GM23338 (cell line): Measurements from ENCODE around the gene SRPK2. TPM values are rescaled to one million over a fixed set of nuclear protein-coding genes. Genes with fewer than 3 reads are reported as not detected.
"Not testable (repeated sequence)": the region's sequence is repeated elsewhere in the genome, so short reads cannot be mapped to it uniquely, and the experiment has no call there.

Experiments used
- ATAC-seq: fragments of 200-7000 bp; cut with Tn5 transposase; 3 replicates; pipeline ENCODE4 v1.9.1; 2020
- DNase-seq: peaks from one replicate; pipeline ENCODE4 v3.0.0-alpha.2; 2015; ENCODE audit warnings: low spot score
- H2AFZ ChIP-seq: fragments of 200-600 bp; sonication (generic); 2 replicates; pipeline ENCODE4 v1.8.0; 2016; ENCODE audit warnings: antibody characterized with exemption, mild to moderate bottlenecking, moderate library complexity
- H3F3A ChIP-seq: fragments of 200-600 bp; sonication (generic); replicated peaks from 2 replicates; pipeline ENCODE4 v1.8.0; 2017; ENCODE audit warnings: antibody characterized with exemption, mixed run types, low read depth
- H3K27ac ChIP-seq: fragments of 200-600 bp; sonication (generic); 2 replicates; pipeline ENCODE4 v1.6.1; 2016; ENCODE audit warnings: low read depth
- H3K27me3 ChIP-seq: fragments of 200-600 bp; sonication (generic); 2 replicates; pipeline ENCODE4 v1.8.0; 2016; ENCODE audit warnings: mild to moderate bottlenecking, mixed run types, moderate library complexity; ENCODE audit not compliant: insufficient read depth
- H3K36me3 ChIP-seq: fragments of 200-600 bp; sonication (generic); 2 replicates; pipeline ENCODE4 v1.8.0; 2016; ENCODE audit warnings: mild to moderate bottlenecking; ENCODE audit not compliant: insufficient read depth
- H3K4me1 ChIP-seq: fragments of 200-600 bp; sonication (generic); 2 replicates; pipeline ENCODE4 v1.8.0; 2016; ENCODE audit warnings: mild to moderate bottlenecking, moderate library complexity; ENCODE audit not compliant: insufficient read depth
- H3K4me2 ChIP-seq: fragments of 200-600 bp; sonication (generic); 2 replicates; pipeline ENCODE4 v1.7.1; 2017; ENCODE audit warnings: mixed run types
- H3K4me3 ChIP-seq: fragments of 200-600 bp; sonication (generic); 2 replicates; pipeline ENCODE4 v1.6.1; 2016; ENCODE audit warnings: mixed run types
- H3K79me2 ChIP-seq: fragments of 200-600 bp; sonication (generic); replicated peaks from 2 replicates; pipeline ENCODE4 v1.8.0; 2017; ENCODE audit warnings: mild to moderate bottlenecking; ENCODE audit not compliant: insufficient read depth
- H3K9me2 ChIP-seq: fragments of 200-600 bp; sonication (generic); 2 replicates; pipeline ENCODE4 v1.8.0; 2017; ENCODE audit not compliant: insufficient read depth
- H4K20me1 ChIP-seq: fragments of 200-600 bp; sonication (generic); replicated peaks from 2 replicates; pipeline ENCODE4 v1.8.0; 2017; ENCODE audit warnings: mild to moderate bottlenecking; ENCODE audit not compliant: insufficient read depth
- H3K27ac Mint-ChIP-seq: 2 replicates; pipeline ENCODE4 v1.8.0; 2020; ENCODE audit warnings: inconsistent platforms, mild to moderate bottlenecking, moderate library complexity, mixed read lengths
- H3K27me3 Mint-ChIP-seq: 3 replicates; pipeline ENCODE4 v1.8.0; 2022; ENCODE audit warnings: low read depth, mild to moderate bottlenecking, moderate library complexity, mixed read lengths, inconsistent platforms; ENCODE audit not compliant: insufficient read depth, poor library complexity
- H3K36me3 Mint-ChIP-seq: 3 replicates; pipeline ENCODE4 v1.8.0; 2021; ENCODE audit warnings: low read depth, mild to moderate bottlenecking, inconsistent platforms, moderate library complexity, mixed read lengths
- H3K4me1 Mint-ChIP-seq: 3 replicates; pipeline ENCODE4 v1.8.0; 2020; ENCODE audit warnings: mild to moderate bottlenecking, inconsistent platforms, mixed read lengths
- H3K4me3 Mint-ChIP-seq: 3 replicates; pipeline ENCODE4 v1.8.0; 2021; ENCODE audit warnings: moderate library complexity, mild to moderate bottlenecking, inconsistent platforms, mixed read lengths
- H3K9me3 Mint-ChIP-seq: 3 replicates; pipeline ENCODE4 v1.8.0; 2020; ENCODE audit warnings: moderate library complexity, mild to moderate bottlenecking, inconsistent platforms, mixed read lengths
- CTCF ChIP-seq, 2 experiments: fragments of 200-600 bp in 1 of 2; sonication (generic) in 1 of 2; conservative IDR thresholded peaks; 2 replicates each; pipeline versions ENCODE4 v1.5.1 to v1.6.1; 2016 to 2017; ENCODE audit warnings: antibody characterized with exemption in 2 of 2, low read depth in 2 of 2, mild to moderate bottlenecking in 2 of 2, moderate library complexity in 1 of 2
- ETS1 ChIP-seq: IDR thresholded peaks from 2 replicates; pipeline ENCODE4 v1.6.1; 2016; ENCODE audit warnings: antibody characterized with exemption
- EZH2phosphoT487 ChIP-seq: fragments of 200-600 bp; sonication (generic); IDR thresholded peaks from one replicate; pipeline ENCODE4 v1.8.1; 2018; ENCODE audit warnings: antibody characterized with exemption; ENCODE audit not compliant: unreplicated experiment
- STAT1 ChIP-seq: IDR thresholded peaks from one replicate; pipeline ENCODE4 v1.6.1; 2016; ENCODE audit warnings: antibody characterized with exemption; ENCODE audit not compliant: unreplicated experiment
- ZNF114 ChIP-seq: fragments of 250-450 bp; sonication (Bioruptor Pico); IDR thresholded peaks from 2 replicates; pipeline ENCODE4 v1.5.0; 2020; ENCODE audit warnings: mild to moderate bottlenecking, moderate library complexity
- ZNF331 ChIP-seq: fragments of 250-450 bp; sonication (Bioruptor Pico); IDR thresholded peaks from 2 replicates; pipeline ENCODE4 v1.5.0; 2020; ENCODE audit warnings: low read depth, mild to moderate bottlenecking, moderate library complexity
- ZNF462 ChIP-seq: fragments of 250-450 bp; sonication (Bioruptor Pico); IDR thresholded peaks from 2 replicates; pipeline ENCODE4 v1.5.0; 2020; ENCODE audit warnings: mild to moderate bottlenecking, moderate library complexity
- polyA plus RNA-seq: library from polyadenylated mRNA; unstranded; fragments of >200 nt; fragmentation: Nextera tagmentation; extraction: Ambion mirVana; gene quantifications from 2 replicates; pipeline ENCODE4 v1.2.1, GENCODE V29; 2016
- total RNA-seq: library from RNA; depleted of rRNA; stranded (reverse); fragments of >200 nt; shearing (Covaris generic); gene quantifications from 2 replicates; pipeline ENCODE4 v1.2.3, GENCODE V29; 2014

The SRPK2 gene
- total and polyA plus RNA-seq, 2 experiments from 2014 or later: 66.3 to 91.5 TPM

GRCh38 chr7:105350906-105351305 is 37.8 kb downstream of the SRPK2 start:
- no peaks in the 10 kb centered on the region for H3K27me3 ChIP-seq
- H3F3A ChIP-seq: no peaks in the 10 kb centered on the region
- Mint-ChIP-seq H3K4me1 (peaks cover 22% of the 10 kb centered on the region), H3K36me3 (no peaks in the 10 kb centered on the region), H3K27ac (no peak overlapping the region), H3K9me3 (no peaks in the 10 kb centered on the region), H3K27me3 (peaks cover 11% of the 10 kb centered on the region), H3K4me3 (no peak overlapping the region)
- no peak overlapping the region for H3K4me3 ChIP-seq
- H4K20me1 ChIP-seq: peaks cover 38% of the 10 kb centered on the region
- no peaks in the 10 kb centered on the region for H3K9me2 ChIP-seq
- H2AFZ ChIP-seq: no peak overlapping the region
- ATAC-seq (no peak), DNase-seq (no peak)
- no peak overlapping the region for H3K27ac ChIP-seq
- peaks cover 98% of the 10 kb centered on the region for H3K79me2 ChIP-seq
- TF ChIP-seq ZNF331 (CRISPR knock-in tag) (no peak), ZNF114 (CRISPR knock-in tag) (no peak), ZNF462 (CRISPR knock-in tag) (no peak), STAT1 (no peak), EZH2phosphoT487 (no peak), CTCF (conservative IDR thresholded peaks at IDR 0.05; ENCODE audit: low read depth in 2 of 2) (no peak), ETS1 (no peak)
- no peaks in the 10 kb centered on the region for H3K36me3 ChIP-seq
- H3K4me2 ChIP-seq: no peak overlapping the region
- H3K4me1 ChIP-seq: peaks cover 8% of the 10 kb centered on the region

GRCh38 chr7:105348177-105348576 is 40.5 kb downstream of the SRPK2 start:
- peaks cover 24% of the 10 kb centered on the region for H3K4me1 Mint-ChIP-seq
- not testable (repeated sequence) for H3K27ac ChIP-seq, H3K36me3 ChIP-seq, H3K9me3 Mint-ChIP-seq, H3K27ac Mint-ChIP-seq, H3K4me3 Mint-ChIP-seq, H3K27me3 Mint-ChIP-seq, ATAC-seq, H3K4me3 ChIP-seq, DNase-seq, H3F3A ChIP-seq, H3K36me3 Mint-ChIP-seq, H3K4me2 ChIP-seq, H3K9me2 ChIP-seq, H3K27me3 ChIP-seq, H2AFZ ChIP-seq
- peaks cover 33% of the 10 kb centered on the region for H4K20me1 ChIP-seq
- H3K4me1 ChIP-seq: peaks cover 25% of the 10 kb centered on the region
- H3K79me2 ChIP-seq: peaks cover 98% of the 10 kb centered on the region
